ENCODE measurements around the gene ZNF500.

The ZNF500 gene

GRCh38 chr16:4748682-4749411 is 18.1 kb downstream of the ZNF500 start:
- no peak overlapping the region for H3K4me2 ChIP-seq (ENCODE audit: low read length)
- no peaks in the 10 kb centered on the region for H3K27me3 ChIP-seq (ENCODE audit: control insufficient read depth, low read length)
- no peaks in the 10 kb centered on the region for H3K9me3 ChIP-seq (ENCODE audit: control insufficient read depth, insufficient read depth, low read length)
- H3K36me3 ChIP-seq (ENCODE audit: control insufficient read depth, low read length) = peaks cover 31% of the 10 kb centered on the region
- no peak overlapping the region for H3K4me3 ChIP-seq (ENCODE audit: low read length)
- H3K9me2 ChIP-seq (replicated peaks; ENCODE audit: control insufficient read depth, low read length) = no peaks in the 10 kb centered on the region
- peaks cover 22% of the 10 kb centered on the region for H3K4me1 ChIP-seq (ENCODE audit: control insufficient read depth, low read length)
- TF ChIP-seq CTCF (IDR thresholded peaks at IDR 0.05; ENCODE audit: low read depth, low read length, poor library complexity, severe bottlenecking) (no peak), EZH2phosphoT487 (IDR thresholded peaks at IDR 0.05; ENCODE audit: borderline replicate concordance, low read length) (no peak)
- no peaks in the 10 kb centered on the region for H3K79me2 ChIP-seq (ENCODE audit: control insufficient read depth, low read length)
- no peaks in the 10 kb centered on the region for H4K20me1 ChIP-seq (ENCODE audit: control insufficient read depth, insufficient read depth, low read depth, low read length)
- no peak overlapping the region for H3K27ac ChIP-seq (ENCODE audit: low read depth, low read length)
- no peaks in the 10 kb centered on the region for H3F3A ChIP-seq (ENCODE audit: control insufficient read depth, insufficient read depth)

GRCh38 chr16:4747906-4748681 is 18.9 kb downstream of the ZNF500 start:
- no peak for TF ChIP-seq CTCF (IDR thresholded peaks at IDR 0.05; ENCODE audit: low read depth, low read length, poor library complexity, severe bottlenecking)
- TF ChIP-seq EZH2phosphoT487 (IDR thresholded peaks at IDR 0.05; ENCODE audit: borderline replicate concordance, low read length) = no peak
- H3K9me2 ChIP-seq (replicated peaks; ENCODE audit: control insufficient read depth, low read length) = no peaks in the 10 kb centered on the region
- H3K27me3 ChIP-seq (ENCODE audit: control insufficient read depth, low read length) = no peaks in the 10 kb centered on the region
- H3K79me2 ChIP-seq (ENCODE audit: control insufficient read depth, low read length) = no peaks in the 10 kb centered on the region
- no peaks in the 10 kb centered on the region for H4K20me1 ChIP-seq (ENCODE audit: control insufficient read depth, insufficient read depth, low read depth, low read length)
- H3K9me3 ChIP-seq (ENCODE audit: control insufficient read depth, insufficient read depth, low read length) = no peaks in the 10 kb centered on the region
- H3K27ac ChIP-seq (ENCODE audit: low read depth, low read length) = no peak overlapping the region
- peaks cover 28% of the 10 kb centered on the region for H3K4me1 ChIP-seq (ENCODE audit: control insufficient read depth, low read length)
- H3K36me3 ChIP-seq (ENCODE audit: control insufficient read depth, low read length) = peaks cover 24% of the 10 kb centered on the region
- H3F3A ChIP-seq (ENCODE audit: control insufficient read depth, insufficient read depth) = no peaks in the 10 kb centered on the region
- H3K4me3 ChIP-seq (ENCODE audit: low read length) = no peak overlapping the region
- peak overlapping the region; percentile 12; the same call in 1 of the 2 replicates for H3K4me2 ChIP-seq (ENCODE audit: low read length)

- Histone ChIP-seq H4K20me1 (ENCODE audit: control insufficient read depth, insufficient read depth, low read depth, low read length) (no peaks in the 10 kb centered on the region), H3K4me1 (ENCODE audit: control insufficient read depth, low read length) (peaks cover 34% of the 10 kb centered on the region), H3F3A (ENCODE audit: control insufficient read depth, insufficient read depth) (no peaks in the 10 kb centered on the region), H3K27me3 (ENCODE audit: control insufficient read depth, low read length) (no peaks in the 10 kb centered on the region), H3K79me2 (ENCODE audit: control insufficient read depth, low read length) (no peaks in the 10 kb centered on the region), H3K4me3 (ENCODE audit: low read length) (no peak overlapping the region), H3K9me2 (replicated peaks; ENCODE audit: control insufficient read depth, low read length) (no peaks in the 10 kb centered on the region), H3K4me2 (ENCODE audit: low read length) (peak overlapping the region; percentile 12; the same call in 1 of the 2 replicates), H3K36me3 (ENCODE audit: control insufficient read depth, low read length) (peaks cover 14% of the 10 kb centered on the region), H3K9me3 (ENCODE audit: control insufficient read depth, insufficient read depth, low read length) (no peaks in the 10 kb centered on the region), H3K27ac (ENCODE audit: low read depth, low read length) (no peak overlapping the region)
- TF ChIP-seq CTCF (IDR thresholded peaks at IDR 0.05; ENCODE audit: low read depth, low read length, poor library complexity, severe bottlenecking) (no peak), EZH2phosphoT487 (IDR thresholded peaks at IDR 0.05; ENCODE audit: borderline replicate concordance, low read length) (no peak)
Observed at GRCh38 chr16:4746991-4747574, 19.9 kb downstream of the ZNF500 start.

All from DOHH2 (cell line).